Fibroblast of lung (primary cell): ENCODE results near the gene ITGB8.

Source experiments
- CTCF ChIP-seq, 2 donors: IDR thresholded peaks in 1 of 2; conservative IDR thresholded peaks in 1 of 2; 1 replicate in 1 of 2; 2 replicates in 1 of 2; pipeline ENCODE4 v1.5.1; 2011 to 2012; ENCODE audit warnings: low read length in 2 of 2, control low read depth in 1 of 2, inconsistent platforms in 1 of 2, low read depth in 1 of 2, mild to moderate bottlenecking in 1 of 2
- EZH2 ChIP-seq: IDR thresholded peaks from 2 replicates; pipeline ENCODE4 v1.5.1; 2012; ENCODE audit warnings: low read length, control low read depth, mild to moderate bottlenecking; ENCODE audit errors: missing control alignments

GRCh38 chr7:20359341-20359963 lies 28.8 kb downstream of the ITGB8 start:
- TF ChIP-seq CTCF (conservative IDR thresholded peaks at IDR 0.05 in 1 of 2, IDR thresholded peaks at IDR 0.05 in 1 of 2; ENCODE audit: low read depth in 1 of 2, low read length in 2 of 2), result no peak
- TF ChIP-seq EZH2, result no peak
